Coronary artery (tissue), 2 donors: ENCODE measurements around the gene DOCK9.

Source experiments
- DNase-seq: peaks from one replicate; pipeline ENCODE4 v3.0.0-alpha.2; 2017; ENCODE audit warnings: low spot score
- H3K27ac ChIP-seq, 2 donors: fragments of 200-600 bp; sonication (generic); one replicate each; pipeline ENCODE4 v1.5.1; 2016 to 2019
- H3K4me3 ChIP-seq: fragments of 200-600 bp; sonication (generic); 2 replicates; pipeline ENCODE4 v1.5.1; 2016; ENCODE audit warnings: mild to moderate bottlenecking, moderate library complexity
- TF ChIP-seq, protein P1 (sequence below): fragments of 200-600 bp; sonication (generic); IDR thresholded peaks from one replicate; pipeline ENCODE4 v1.5.1; 2019; ENCODE audit warnings: antibody characterized with exemption

Gene DOCK9

GRCh38 chr13:98984983-98985382 is 7.1 kb upstream of the DOCK9 start:
- no peak overlapping the region for H3K27ac ChIP-seq

GRCh38 chr13:98984118-98984517 is 6.3 kb upstream of the DOCK9 start:
- no peak overlapping the region for H3K4me3 ChIP-seq
- no peak for DNase-seq
- no peak overlapping the region for H3K27ac ChIP-seq
- TF ChIP-seq, protein P1, sequence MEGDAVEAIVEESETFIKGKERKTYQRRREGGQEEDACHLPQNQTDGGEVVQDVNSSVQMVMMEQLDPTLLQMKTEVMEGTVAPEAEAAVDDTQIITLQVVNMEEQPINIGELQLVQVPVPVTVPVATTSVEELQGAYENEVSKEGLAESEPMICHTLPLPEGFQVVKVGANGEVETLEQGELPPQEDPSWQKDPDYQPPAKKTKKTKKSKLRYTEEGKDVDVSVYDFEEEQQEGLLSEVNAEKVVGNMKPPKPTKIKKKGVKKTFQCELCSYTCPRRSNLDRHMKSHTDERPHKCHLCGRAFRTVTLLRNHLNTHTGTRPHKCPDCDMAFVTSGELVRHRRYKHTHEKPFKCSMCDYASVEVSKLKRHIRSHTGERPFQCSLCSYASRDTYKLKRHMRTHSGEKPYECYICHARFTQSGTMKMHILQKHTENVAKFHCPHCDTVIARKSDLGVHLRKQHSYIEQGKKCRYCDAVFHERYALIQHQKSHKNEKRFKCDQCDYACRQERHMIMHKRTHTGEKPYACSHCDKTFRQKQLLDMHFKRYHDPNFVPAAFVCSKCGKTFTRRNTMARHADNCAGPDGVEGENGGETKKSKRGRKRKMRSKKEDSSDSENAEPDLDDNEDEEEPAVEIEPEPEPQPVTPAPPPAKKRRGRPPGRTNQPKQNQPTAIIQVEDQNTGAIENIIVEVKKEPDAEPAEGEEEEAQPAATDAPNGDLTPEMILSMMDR, result no peak

More at GRCh38 chr13:98984983-98985382, 7.1 kb upstream of the DOCK9 start:
- no peak for DNase-seq
- H3K4me3 ChIP-seq, result no peak overlapping the region
- TF ChIP-seq, protein P1, result no peak

GRCh38 chr13:98983182-98983581 is 5.3 kb upstream of the DOCK9 start:
- TF ChIP-seq, protein P1, result no peak
- Histone ChIP-seq H3K4me3 (no peak overlapping the region), H3K27ac (no peak overlapping the region)
- no peak for DNase-seq

DNA sequence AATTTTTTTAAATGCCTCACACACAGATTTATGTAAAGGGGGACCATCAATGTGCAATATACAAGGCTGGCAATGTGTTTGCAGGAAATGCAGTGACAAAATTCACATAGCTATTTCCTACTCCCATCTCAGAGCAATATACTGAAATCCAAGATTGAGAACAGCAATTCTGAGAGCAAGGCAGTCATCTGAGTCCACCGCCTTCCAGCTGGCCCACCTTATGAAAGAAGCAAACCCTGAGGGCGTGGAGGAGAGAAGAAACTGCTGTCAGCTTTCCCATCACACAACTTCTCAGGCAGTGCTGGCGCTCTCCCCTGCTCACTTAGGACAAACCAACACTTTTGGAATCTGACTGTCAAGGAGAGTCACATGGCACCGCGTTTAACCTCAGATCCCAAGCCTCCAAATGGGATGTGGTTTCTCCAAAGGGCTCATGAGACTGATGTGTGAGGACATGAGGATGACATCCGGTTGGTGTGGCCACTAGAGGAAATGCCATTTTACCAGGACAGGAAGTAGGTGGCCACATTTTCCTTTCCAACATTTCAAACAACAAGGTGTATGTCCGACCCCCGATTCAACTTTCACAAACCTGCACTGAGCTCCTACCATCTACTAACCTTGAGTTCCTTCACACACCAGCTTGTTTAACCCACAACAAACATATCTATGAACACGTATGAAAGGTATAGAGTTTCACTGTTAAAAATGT is 3.7 kb upstream of the DOCK9 start:
- no peak overlapping the region for H3K4me3 ChIP-seq
- TF ChIP-seq, protein P1, result no peak
- no peak for DNase-seq
- H3K27ac ChIP-seq, result no peak overlapping the region

DNA sequence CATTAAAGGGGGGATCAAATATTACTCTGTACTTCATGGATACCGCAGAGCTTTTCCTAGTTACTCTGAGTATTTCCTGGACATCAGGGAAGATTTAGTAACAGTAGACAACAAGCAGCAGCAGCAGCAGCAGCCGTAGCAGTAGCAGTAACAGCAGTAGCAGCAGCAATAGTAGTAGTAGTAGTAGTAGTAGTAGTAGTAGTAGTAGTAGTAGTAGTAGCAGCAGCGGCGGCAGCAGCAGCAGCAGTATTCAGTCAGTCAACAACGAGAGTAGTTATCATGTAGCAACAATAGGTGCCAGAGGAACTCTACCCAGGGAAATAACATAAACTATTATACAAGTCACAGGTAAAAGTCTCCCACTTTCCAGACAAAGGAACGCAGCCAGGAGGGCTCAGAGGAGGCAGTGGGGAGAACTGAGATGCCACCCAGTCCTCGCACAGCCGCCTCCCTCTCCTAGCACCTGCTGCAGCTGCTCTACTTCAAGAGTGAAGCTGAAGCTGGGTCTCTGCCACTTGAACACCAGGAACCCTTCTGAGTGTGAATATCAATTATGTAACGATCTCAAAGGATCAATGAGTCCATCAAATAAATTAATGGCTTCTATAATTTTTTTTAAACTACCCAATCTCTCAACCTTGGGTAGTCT is 1.3 kb upstream of the DOCK9 start:
- Histone ChIP-seq H3K27ac (no peak overlapping the region), H3K4me3 (no peak overlapping the region)
- DNase-seq, result no peak
- TF ChIP-seq, protein P1, result no peak

DNA sequence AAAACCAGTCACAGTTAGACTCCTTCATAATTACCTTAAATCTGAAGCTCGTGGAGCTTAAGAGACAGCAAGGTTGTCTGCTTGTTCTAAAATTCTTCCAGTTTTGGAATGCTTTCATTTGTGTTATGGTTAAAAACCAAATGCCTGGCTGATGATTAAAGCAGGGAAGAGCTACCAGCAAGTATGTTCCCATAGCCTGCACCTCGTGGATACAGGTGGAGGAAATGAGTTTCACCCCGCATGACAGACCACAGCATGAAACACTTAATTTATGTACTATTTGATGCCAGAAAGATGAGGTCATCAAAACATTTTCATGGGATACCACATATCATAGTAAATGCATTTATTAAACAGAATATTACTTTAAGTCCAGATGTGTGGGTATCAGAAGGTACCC is 416 bp upstream of the DOCK9 start:
- peak overlapping the region in 1 of 2 donors; percentile 61 for H3K27ac ChIP-seq

More for the DNA sequence above, 416 bp upstream of the DOCK9 start:
- TF ChIP-seq, protein P1, result no peak
- DNase-seq, result no peak
- peak overlapping the region; percentile 65 for H3K4me3 ChIP-seq
